Measurements from ENCODE around the gene GPR171. TPM values are rescaled to one million over a fixed set of nuclear protein-coding genes. Genes with fewer than 3 reads are reported as not detected.

The GPR171 gene
- total and polyA plus RNA-seq, 2 of the 13 experiments (the other 11 are each of a cell fraction or from before 2014, with no cell fraction given): not detected

DNA sequence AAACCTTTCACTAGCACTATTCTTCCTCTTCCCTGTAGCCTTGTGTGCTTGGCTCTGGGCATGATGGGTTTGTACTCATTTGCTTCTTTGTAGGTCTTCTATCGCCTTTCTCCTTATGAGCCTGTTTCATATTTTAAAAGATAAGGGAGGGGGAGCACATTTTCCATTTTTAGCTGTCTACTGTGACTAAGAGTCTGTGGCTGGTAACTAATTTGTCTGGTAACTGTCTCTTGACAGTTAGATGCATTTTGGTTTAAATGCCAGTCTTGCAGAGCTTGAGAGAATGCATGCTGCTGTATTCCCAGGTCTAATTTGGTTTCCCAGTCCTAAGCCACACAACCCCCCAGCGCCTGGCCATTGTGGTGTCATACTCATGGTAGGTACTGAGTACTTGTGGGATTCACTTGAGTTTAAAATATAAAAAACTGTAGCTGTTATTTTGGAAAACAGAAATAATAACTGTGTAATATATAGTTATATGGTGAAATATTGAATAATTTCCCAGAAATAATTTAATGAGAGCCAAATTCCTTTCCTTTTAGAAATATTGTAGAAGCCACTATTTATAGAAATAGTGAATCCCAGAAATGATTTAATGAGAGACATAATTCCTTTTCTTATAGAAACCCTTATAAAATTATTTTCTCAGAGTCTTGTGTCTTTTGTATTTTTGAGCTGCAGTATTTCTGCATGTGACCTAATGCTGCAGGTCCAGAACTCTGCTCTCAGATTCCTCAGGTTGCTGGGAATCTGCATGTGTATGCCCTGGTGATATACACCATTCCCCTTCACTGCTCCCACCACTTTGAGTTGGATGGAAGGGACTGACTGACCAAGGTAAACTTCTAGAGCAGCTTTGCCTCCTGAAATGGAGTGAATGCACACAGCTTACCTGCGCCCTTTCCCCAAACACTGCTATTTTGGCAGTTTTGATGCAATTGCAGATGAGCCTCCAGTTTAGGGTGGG, 13.9 kb upstream of the GPR171 start:
- H3K9me3 ChIP-seq (ENCODE audit: low read length): peaks cover 6% of the 10 kb centered on the region; the same call in 1 of the 2 replicates
- CTCF ChIA-PET (ENCODE audit: low intra/inter-chr PET ratio, low total read pairs): no interaction called here
- no peaks in the 10 kb centered on the region for H3K36me3 ChIP-seq (replicated peaks in 1 of 2; ENCODE audit: control insufficient read depth in 1 of 2, insufficient read depth in 2 of 2, low read length in 2 of 2)
- no peaks in the 10 kb centered on the region for H3K79me2 ChIP-seq (ENCODE audit: insufficient read depth, low read length)
- POLR2A ChIA-PET: no interaction called here
- no TSS peak for BruUV-seq (replicated peaks)
- H3K4me1 ChIP-seq (ENCODE audit: insufficient read depth, low read length): peaks cover 7% of the 10 kb centered on the region; the same call in 1 of the 2 replicates
- no peak overlapping the region for H3K4me3 ChIP-seq (replicated peaks in 1 of 3; ENCODE audit: insufficient read depth in 1 of 3, low read depth in 2 of 3, low read length in 3 of 3)
- 96% methylated on average over 3 of the region's 3 CpGs for WGBS (ENCODE audit: low lambda C conversion rate)
- H3K9ac ChIP-seq (ENCODE audit: insufficient read depth, low read depth, low read length): no peak overlapping the region
- TF ChIP-seq, protein P1, sequence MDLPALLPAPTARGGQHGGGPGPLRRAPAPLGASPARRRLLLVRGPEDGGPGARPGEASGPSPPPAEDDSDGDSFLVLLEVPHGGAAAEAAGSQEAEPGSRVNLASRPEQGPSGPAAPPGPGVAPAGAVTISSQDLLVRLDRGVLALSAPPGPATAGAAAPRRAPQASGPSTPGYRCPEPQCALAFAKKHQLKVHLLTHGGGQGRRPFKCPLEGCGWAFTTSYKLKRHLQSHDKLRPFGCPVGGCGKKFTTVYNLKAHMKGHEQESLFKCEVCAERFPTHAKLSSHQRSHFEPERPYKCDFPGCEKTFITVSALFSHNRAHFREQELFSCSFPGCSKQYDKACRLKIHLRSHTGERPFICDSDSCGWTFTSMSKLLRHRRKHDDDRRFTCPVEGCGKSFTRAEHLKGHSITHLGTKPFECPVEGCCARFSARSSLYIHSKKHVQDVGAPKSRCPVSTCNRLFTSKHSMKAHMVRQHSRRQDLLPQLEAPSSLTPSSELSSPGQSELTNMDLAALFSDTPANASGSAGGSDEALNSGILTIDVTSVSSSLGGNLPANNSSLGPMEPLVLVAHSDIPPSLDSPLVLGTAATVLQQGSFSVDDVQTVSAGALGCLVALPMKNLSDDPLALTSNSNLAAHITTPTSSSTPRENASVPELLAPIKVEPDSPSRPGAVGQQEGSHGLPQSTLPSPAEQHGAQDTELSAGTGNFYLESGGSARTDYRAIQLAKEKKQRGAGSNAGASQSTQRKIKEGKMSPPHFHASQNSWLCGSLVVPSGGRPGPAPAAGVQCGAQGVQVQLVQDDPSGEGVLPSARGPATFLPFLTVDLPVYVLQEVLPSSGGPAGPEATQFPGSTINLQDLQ (CRISPR knock-in tag; IDR thresholded peaks at IDR 0.05): no peak
- TF ChIP-seq ZNF556 (CRISPR knock-in tag; IDR thresholded peaks at IDR 0.05; ENCODE audit: borderline replicate concordance): no peak
- TF ChIP-seq, protein P2, sequence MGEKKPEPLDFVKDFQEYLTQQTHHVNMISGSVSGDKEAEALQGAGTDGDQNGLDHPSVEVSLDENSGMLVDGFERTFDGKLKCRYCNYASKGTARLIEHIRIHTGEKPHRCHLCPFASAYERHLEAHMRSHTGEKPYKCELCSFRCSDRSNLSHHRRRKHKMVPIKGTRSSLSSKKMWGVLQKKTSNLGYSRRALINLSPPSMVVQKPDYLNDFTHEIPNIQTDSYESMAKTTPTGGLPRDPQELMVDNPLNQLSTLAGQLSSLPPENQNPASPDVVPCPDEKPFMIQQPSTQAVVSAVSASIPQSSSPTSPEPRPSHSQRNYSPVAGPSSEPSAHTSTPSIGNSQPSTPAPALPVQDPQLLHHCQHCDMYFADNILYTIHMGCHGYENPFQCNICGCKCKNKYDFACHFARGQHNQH (CRISPR knock-in tag; IDR thresholded peaks at IDR 0.05): no peak
- TF ChIP-seq, protein P3, sequence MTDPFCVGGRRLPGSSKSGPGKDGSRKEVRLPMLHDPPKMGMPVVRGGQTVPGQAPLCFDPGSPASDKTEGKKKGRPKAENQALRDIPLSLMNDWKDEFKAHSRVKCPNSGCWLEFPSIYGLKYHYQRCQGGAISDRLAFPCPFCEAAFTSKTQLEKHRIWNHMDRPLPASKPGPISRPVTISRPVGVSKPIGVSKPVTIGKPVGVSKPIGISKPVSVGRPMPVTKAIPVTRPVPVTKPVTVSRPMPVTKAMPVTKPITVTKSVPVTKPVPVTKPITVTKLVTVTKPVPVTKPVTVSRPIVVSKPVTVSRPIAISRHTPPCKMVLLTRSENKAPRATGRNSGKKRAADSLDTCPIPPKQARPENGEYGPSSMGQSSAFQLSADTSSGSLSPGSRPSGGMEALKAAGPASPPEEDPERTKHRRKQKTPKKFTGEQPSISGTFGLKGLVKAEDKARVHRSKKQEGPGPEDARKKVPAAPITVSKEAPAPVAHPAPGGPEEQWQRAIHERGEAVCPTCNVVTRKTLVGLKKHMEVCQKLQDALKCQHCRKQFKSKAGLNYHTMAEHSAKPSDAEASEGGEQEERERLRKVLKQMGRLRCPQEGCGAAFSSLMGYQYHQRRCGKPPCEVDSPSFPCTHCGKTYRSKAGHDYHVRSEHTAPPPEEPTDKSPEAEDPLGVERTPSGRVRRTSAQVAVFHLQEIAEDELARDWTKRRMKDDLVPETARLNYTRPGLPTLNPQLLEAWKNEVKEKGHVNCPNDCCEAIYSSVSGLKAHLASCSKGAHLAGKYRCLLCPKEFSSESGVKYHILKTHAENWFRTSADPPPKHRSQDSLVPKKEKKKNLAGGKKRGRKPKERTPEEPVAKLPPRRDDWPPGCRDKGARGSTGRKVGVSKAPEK (CRISPR knock-in tag; IDR thresholded peaks at IDR 0.05; ENCODE audit: borderline replicate concordance): no peak
- DNase-seq (ENCODE audit: low spot score): no peak
- no peak for ATAC-seq
- H3K27me3 ChIP-seq (ENCODE audit: control insufficient read depth in 1 of 2, insufficient read depth in 2 of 2, low read length in 2 of 2): no peaks in the 10 kb centered on the region
- FAIRE-seq: no peak
- H2AFZ ChIP-seq (ENCODE audit: low read length): no peak overlapping the region
- in situ Hi-C loops (cut with HindIII; ENCODE audit: extremely low pct_ligation_motif_present, low pct_unique_long_range_greater_than_20kb) (loop anchor here (25.0 kb wide), 1 partner anchor 570 kb away; no protein-coding TSS in a partner anchor), intact Hi-C loops (cut with micrococcal nuclease; ENCODE audit: unreplicated experiment) (no loop called here)
- H3K27ac ChIP-seq (ENCODE audit: extremely low read length, insufficient read depth, low read length): no peak overlapping the region
- H3K4me2 ChIP-seq (ENCODE audit: low read depth, low read length): no peak overlapping the region
- no peaks in the 10 kb centered on the region for H4K20me1 ChIP-seq (ENCODE audit: insufficient read depth, low read length)

All from HepG2 (cell line).